ENCODE data around the gene L3MBTL4. TPM values are rescaled to one million over a fixed set of nuclear protein-coding genes. Genes with fewer than 3 reads are reported as not detected.
"Not testable (repeated sequence)": the region's sequence is repeated elsewhere in the genome, so short reads cannot be mapped to it uniquely, and the experiment has no call there.

Gene L3MBTL4
- total RNA-seq, 2 donors from 2014 or later = 4.6 to 7.2 TPM

- no peak overlapping the region for H3K27ac Mint-ChIP-seq
- Histone ChIP-seq H3K36me3 (ENCODE audit: control insufficient read depth, insufficient read depth, low read length) (no peaks in the 10 kb centered on the region), H3K27ac (ENCODE audit: low read depth, low read length) (no peak overlapping the region), H3K27me3 (ENCODE audit: control insufficient read depth, insufficient read depth, low read length, poor library complexity, severe bottlenecking) (no peaks in the 10 kb centered on the region), H3K9me3 (ENCODE audit: control insufficient read depth, low read length) (no peaks in the 10 kb centered on the region), H3K9ac (ENCODE audit: extremely low read depth, low read length, poor library complexity, severe bottlenecking) (no peak overlapping the region), H3K4me3 (ENCODE audit: low read length) (no peak overlapping the region), H3K4me1 (ENCODE audit: control insufficient read depth, insufficient read depth, low read length) (no peaks in the 10 kb centered on the region)
- peaks cover 14% of the 10 kb centered on the region for H3K27me3 Mint-ChIP-seq (ENCODE audit: insufficient read depth)
- DNase-seq = no peak
- H3K4me3 Mint-ChIP-seq = no peak overlapping the region
- WGBS, 2 experiments (ENCODE audit: insufficient coverage in 1 of 2, insufficient read length in 1 of 2) = 94 to 95% methylated on average over 9 to 12 of the region's 12 CpGs
- no peaks in the 10 kb centered on the region for H3K9me3 Mint-ChIP-seq
- peaks cover 7% of the 10 kb centered on the region for H3K4me1 Mint-ChIP-seq
- TF ChIP-seq CTCF (conservative IDR thresholded peaks at IDR 0.05) = no peak
- H3K36me3 Mint-ChIP-seq (ENCODE audit: low read depth) = no peaks in the 10 kb centered on the region
Measured at GRCh38 chr18:6269660-6270332, 144.9 kb downstream of the L3MBTL4 start.

- Histone ChIP-seq H3K27ac (ENCODE audit: low read depth, low read length) (no peak overlapping the region), H3K4me3 (ENCODE audit: low read length) (no peak overlapping the region), H3K27me3 (ENCODE audit: control insufficient read depth, insufficient read depth, low read length, poor library complexity, severe bottlenecking) (no peaks in the 10 kb centered on the region), H3K4me1 (ENCODE audit: control insufficient read depth, insufficient read depth, low read length) (no peaks in the 10 kb centered on the region), H3K9me3 (ENCODE audit: control insufficient read depth, low read length) (no peaks in the 10 kb centered on the region), H3K36me3 (ENCODE audit: control insufficient read depth, insufficient read depth, low read length) (no peaks in the 10 kb centered on the region), H3K9ac (ENCODE audit: extremely low read depth, low read length, poor library complexity, severe bottlenecking) (no peak overlapping the region)
- H3K27me3 Mint-ChIP-seq (ENCODE audit: insufficient read depth) = peaks cover 2% of the 10 kb centered on the region
- H3K27ac Mint-ChIP-seq = no peak overlapping the region
- DNase-seq = no peak
- TF ChIP-seq CTCF (conservative IDR thresholded peaks at IDR 0.05) = no peak
- 86 to 94% methylated on average over 1 to 3 of the region's 3 CpGs for WGBS, 2 experiments (ENCODE audit: insufficient coverage in 1 of 2, insufficient read length in 1 of 2)
- no peak overlapping the region for H3K4me3 Mint-ChIP-seq
- H3K36me3 Mint-ChIP-seq (ENCODE audit: low read depth) = no peaks in the 10 kb centered on the region
- H3K9me3 Mint-ChIP-seq = no peaks in the 10 kb centered on the region
- no peaks in the 10 kb centered on the region for H3K4me1 Mint-ChIP-seq
Measured at GRCh38 chr18:6266212-6266611, 148.5 kb downstream of the L3MBTL4 start.

- TF ChIP-seq CTCF (conservative IDR thresholded peaks at IDR 0.05) = no peak
- peaks cover 23% of the 10 kb centered on the region for H3K9me3 Mint-ChIP-seq
- no peaks in the 10 kb centered on the region for H3K4me1 Mint-ChIP-seq
- H3K4me3 ChIP-seq (ENCODE audit: low read length) = no peak overlapping the region
- peaks cover 19% of the 10 kb centered on the region for H3K9me3 ChIP-seq (ENCODE audit: control insufficient read depth, low read length)
- no peaks in the 10 kb centered on the region for H3K36me3 Mint-ChIP-seq (ENCODE audit: low read depth)
- H3K36me3 ChIP-seq (ENCODE audit: control insufficient read depth, insufficient read depth, low read length) = no peaks in the 10 kb centered on the region
- H3K27me3 ChIP-seq (ENCODE audit: control insufficient read depth, insufficient read depth, low read length, poor library complexity, severe bottlenecking) = no peaks in the 10 kb centered on the region
- no peak overlapping the region for H3K4me3 Mint-ChIP-seq
- no peak overlapping the region for H3K9ac ChIP-seq (ENCODE audit: extremely low read depth, low read length, poor library complexity, severe bottlenecking)
- H3K27ac Mint-ChIP-seq = no peak overlapping the region
- H3K4me1 ChIP-seq (ENCODE audit: control insufficient read depth, insufficient read depth, low read length) = no peaks in the 10 kb centered on the region
- no peaks in the 10 kb centered on the region for H3K27me3 Mint-ChIP-seq (ENCODE audit: insufficient read depth)
- H3K27ac ChIP-seq (ENCODE audit: low read depth, low read length) = no peak overlapping the region
- no peak for DNase-seq
- 92 to 97% methylated on average over 5 to 8 of the region's 8 CpGs for WGBS, 2 experiments (ENCODE audit: insufficient coverage in 1 of 2, insufficient read length in 1 of 2)
Measured at GRCh38 chr18:6261938-6262337, 152.8 kb downstream of the L3MBTL4 start.

- peaks cover 19% of the 10 kb centered on the region for H3K9me3 ChIP-seq (ENCODE audit: control insufficient read depth, low read length)
- H3K4me3 ChIP-seq (ENCODE audit: low read length); H3K36me3 Mint-ChIP-seq (ENCODE audit: low read depth); H3K27me3 Mint-ChIP-seq (ENCODE audit: insufficient read depth); H3K36me3 ChIP-seq (ENCODE audit: control insufficient read depth, insufficient read depth, low read length); H3K4me3 Mint-ChIP-seq; H3K27ac Mint-ChIP-seq; DNase-seq; H3K27me3 ChIP-seq (ENCODE audit: control insufficient read depth, insufficient read depth, low read length, poor library complexity, severe bottlenecking); H3K4me1 Mint-ChIP-seq; H3K27ac ChIP-seq (ENCODE audit: low read depth, low read length); H3K9ac ChIP-seq (ENCODE audit: extremely low read depth, low read length, poor library complexity, severe bottlenecking); H3K4me1 ChIP-seq (ENCODE audit: control insufficient read depth, insufficient read depth, low read length): not testable (repeated sequence)
- peaks cover 23% of the 10 kb centered on the region for H3K9me3 Mint-ChIP-seq
- WGBS, 2 experiments (ENCODE audit: insufficient coverage in 1 of 2, insufficient read length in 1 of 2) = 87% methylated on average over 1 of the region's 1 CpG; no CpG with 5 or more reads in 1 of the 2 experiments
Measured at GRCh38 chr18:6259324-6259723, 155.4 kb downstream of the L3MBTL4 start.
